Hepatocyte (in vitro differentiated cells): ENCODE results near the gene CASP7. TPM values are rescaled to one million over a fixed set of nuclear protein-coding genes. Genes with fewer than 3 reads are reported as not detected.

Experiments used
- DNase-seq: peaks from one replicate; pipeline ENCODE4 v3.0.0-alpha.2; 2016; ENCODE audit warnings: low spot score
- H2AFZ ChIP-seq: fragments of 200-600 bp; sonication (generic); 2 replicates; pipeline ENCODE4 v1.6.0; 2016; ENCODE audit warnings: antibody characterized with exemption, mild to moderate bottlenecking
- H3K27ac ChIP-seq: fragments of 200-600 bp; sonication (generic); 2 replicates; pipeline ENCODE4 v1.5.1; 2016; ENCODE audit warnings: mild to moderate bottlenecking
- H3K27me3 ChIP-seq: fragments of 200-600 bp; sonication (generic); 2 replicates; pipeline ENCODE4 v1.6.1; 2016
- H3K36me3 ChIP-seq: fragments of 200-600 bp; sonication (generic); replicated peaks from 2 replicates; pipeline ENCODE4 v1.5.1; 2016; ENCODE audit warnings: low read depth; ENCODE audit not compliant: insufficient read depth
- H3K4me1 ChIP-seq: fragments of 200-600 bp; sonication (generic); 2 replicates; pipeline ENCODE4 v1.5.1; 2016; ENCODE audit warnings: mild to moderate bottlenecking, moderate library complexity; ENCODE audit not compliant: insufficient read depth
- H3K4me2 ChIP-seq: fragments of 200-600 bp; sonication (generic); 2 replicates; pipeline ENCODE4 v1.6.0; 2016
- H3K4me3 ChIP-seq: fragments of 200-600 bp; sonication (generic); 2 replicates; pipeline ENCODE4 v1.5.1; 2016; ENCODE audit warnings: mild to moderate bottlenecking
- H3K79me2 ChIP-seq: fragments of 200-600 bp; sonication (generic); 2 replicates; pipeline ENCODE4 v1.6.0; 2017; ENCODE audit warnings: mild to moderate bottlenecking
- H3K9me2 ChIP-seq: fragments of 200-600 bp; sonication (generic); replicated peaks from 2 replicates; pipeline ENCODE4 v1.6.0; 2017; ENCODE audit warnings: mild to moderate bottlenecking; ENCODE audit not compliant: insufficient read depth
- H3K9me3 ChIP-seq: fragments of 200-600 bp; sonication (generic); 2 replicates; pipeline ENCODE4 v1.5.1; 2016; ENCODE audit warnings: low read depth, mild to moderate bottlenecking
- H4K20me1 ChIP-seq: fragments of 200-600 bp; sonication (generic); 2 replicates; pipeline ENCODE4 v1.6.0; 2016; ENCODE audit warnings: mild to moderate bottlenecking; ENCODE audit not compliant: insufficient read depth, poor library complexity, severe bottlenecking
- CTCF ChIP-seq: fragments of 200-600 bp; sonication (generic); IDR thresholded peaks from 2 replicates; pipeline ENCODE4 v1.5.1; 2016; ENCODE audit warnings: antibody characterized with exemption, mild to moderate bottlenecking; ENCODE audit not compliant: poor library complexity
- EZH2 ChIP-seq: fragments of 200-600 bp; sonication (generic); IDR thresholded peaks from 2 replicates; pipeline ENCODE4 v1.6.1; 2016; ENCODE audit warnings: antibody characterized with exemption, mild to moderate bottlenecking, borderline replicate concordance
- EZH2phosphoT487 ChIP-seq: fragments of 200-600 bp; sonication (generic); IDR thresholded peaks from one replicate; pipeline ENCODE4 v1.6.1; 2018; ENCODE audit warnings: antibody characterized with exemption, mild to moderate bottlenecking, low read depth, moderate library complexity; ENCODE audit not compliant: unreplicated experiment, severe bottlenecking
- WGBS: methylation state at CpG from one replicate; pipeline ENCODE4 v1.1.6; 2016; ENCODE audit warnings: low lambda C conversion rate; ENCODE audit errors: missing lambda C conversion rate; 5-methylcytosine and 5-hydroxymethylcytosine counted together
- polyA plus RNA-seq: library from polyadenylated mRNA; unstranded; fragments of >200 nt; fragmentation: Nextera tagmentation; extraction: Ambion mirVana; gene quantifications from 2 replicates; pipeline ENCODE4 v1.2.1, GENCODE V29; 2016
- total RNA-seq: library from RNA; depleted of rRNA; stranded (reverse); fragments of >200 nt; gene quantifications from 2 replicates; pipeline ENCODE4 v1.2.3, GENCODE V29; 2014

Gene CASP7
- total and polyA plus RNA-seq, 2 experiments from 2014 or later, result 19.8 to 35.0 TPM

DNA sequence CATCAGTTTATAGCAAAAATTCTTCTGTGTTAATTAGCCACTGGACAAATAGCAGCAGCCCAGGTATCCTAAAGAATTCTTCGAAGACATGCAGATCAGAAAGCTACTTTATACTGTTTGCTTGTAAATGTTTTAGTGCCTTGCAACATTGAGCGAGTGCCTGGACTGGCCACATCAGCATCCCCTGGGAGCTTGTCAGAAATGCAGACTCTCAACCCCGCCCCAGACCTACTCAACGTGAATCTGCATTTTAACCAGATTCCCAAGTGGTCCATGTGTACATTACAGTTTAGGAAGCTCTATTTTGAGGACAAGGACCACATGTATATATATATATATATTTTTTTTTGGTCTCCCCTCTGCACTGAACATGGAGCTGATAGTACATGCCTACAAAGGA is 53.3 kb downstream of the CASP7 start:
- Histone ChIP-seq H2AFZ (no peak overlapping the region), H3K27ac (no peak overlapping the region), H3K9me2 (no peaks in the 10 kb centered on the region), H3K4me1 (peaks cover 9% of the 10 kb centered on the region), H3K4me3 (no peak overlapping the region), H4K20me1 (no peaks in the 10 kb centered on the region), H3K27me3 (no peaks in the 10 kb centered on the region), H3K4me2 (no peak overlapping the region), H3K79me2 (no peaks in the 10 kb centered on the region), H3K36me3 (no peaks in the 10 kb centered on the region), H3K9me3 (no peaks in the 10 kb centered on the region)
- 72% methylated on average over 4 of the region's 4 CpGs for WGBS
- TF ChIP-seq CTCF (no peak), EZH2phosphoT487 (no peak), EZH2 (no peak)
- DNase-seq, result no peak

- 98% methylated on average over 4 of the region's 4 CpGs for WGBS
- Histone ChIP-seq H3K4me1 (peaks cover 9% of the 10 kb centered on the region), H4K20me1 (no peaks in the 10 kb centered on the region), H2AFZ (no peak overlapping the region), H3K36me3 (no peaks in the 10 kb centered on the region), H3K9me2 (no peaks in the 10 kb centered on the region), H3K4me3 (no peak overlapping the region), H3K27ac (no peak overlapping the region), H3K4me2 (no peak overlapping the region), H3K27me3 (no peaks in the 10 kb centered on the region), H3K79me2 (no peaks in the 10 kb centered on the region), H3K9me3 (no peaks in the 10 kb centered on the region)
- DNase-seq, result no peak
- TF ChIP-seq EZH2 (no peak), CTCF (no peak), EZH2phosphoT487 (no peak)
Observed at GRCh38 chr10:113733635-113734034, 53.9 kb downstream of the CASP7 start.

- no peaks in the 10 kb centered on the region for H3K9me3 ChIP-seq
- no peak overlapping the region for H3K4me3 ChIP-seq
- H3K9me2 ChIP-seq, result no peaks in the 10 kb centered on the region
- no peaks in the 10 kb centered on the region for H3K27me3 ChIP-seq
- TF ChIP-seq EZH2phosphoT487 (no peak), CTCF (peak; percentile 30)
- no peak overlapping the region for H3K27ac ChIP-seq
- H3K4me1 ChIP-seq, result peaks cover 9% of the 10 kb centered on the region
- H3K4me2 ChIP-seq, result no peak overlapping the region
- H2AFZ ChIP-seq, result no peak overlapping the region
- WGBS, result 39% methylated on average over 2 of the region's 2 CpGs
- no peaks in the 10 kb centered on the region for H3K36me3 ChIP-seq
- DNase-seq, result peak; percentile 59
- H3K79me2 ChIP-seq, result no peaks in the 10 kb centered on the region
- H4K20me1 ChIP-seq, result no peaks in the 10 kb centered on the region
Observed at GRCh38 chr10:113735913-113736312, 56.2 kb downstream of the CASP7 start.

- Histone ChIP-seq H3K4me3 (no peak overlapping the region), H3K27ac (no peak overlapping the region)
- WGBS, result 10% methylated on average over 1 of the region's 1 CpG
Observed at GRCh38 chr10:113736576-113736975, 56.9 kb downstream of the CASP7 start.

More at GRCh38 chr10:113736576-113736975, 56.9 kb downstream of the CASP7 start:
- no peaks in the 10 kb centered on the region for H3K9me2 ChIP-seq
- DNase-seq, result no peak
- H3K27me3 ChIP-seq, result no peaks in the 10 kb centered on the region
- H4K20me1 ChIP-seq, result no peaks in the 10 kb centered on the region
- TF ChIP-seq EZH2 (no peak), CTCF (no peak), EZH2phosphoT487 (no peak)
- H3K4me1 ChIP-seq, result peaks cover 9% of the 10 kb centered on the region
- H3K36me3 ChIP-seq, result no peaks in the 10 kb centered on the region
- no peak overlapping the region for H2AFZ ChIP-seq
- H3K79me2 ChIP-seq, result no peaks in the 10 kb centered on the region
- H3K4me2 ChIP-seq, result no peak overlapping the region
- H3K9me3 ChIP-seq, result no peaks in the 10 kb centered on the region
